NCI-H2107 treated with DMSO at 0.1 percent for 48 hours (cell line): ENCODE measurements around the gene CADPS2.
"Not testable (repeated sequence)": the region's sequence is repeated elsewhere in the genome, so short reads cannot be mapped to it uniquely, and the experiment has no call there.

Source experiments
- DNase-seq: peaks from one replicate; lab custom pipeline; 2025; ENCODE audit not compliant: unreplicated experiment; lab: John Stamatoyannopoulos, UW

CADPS2 gene

DNA sequence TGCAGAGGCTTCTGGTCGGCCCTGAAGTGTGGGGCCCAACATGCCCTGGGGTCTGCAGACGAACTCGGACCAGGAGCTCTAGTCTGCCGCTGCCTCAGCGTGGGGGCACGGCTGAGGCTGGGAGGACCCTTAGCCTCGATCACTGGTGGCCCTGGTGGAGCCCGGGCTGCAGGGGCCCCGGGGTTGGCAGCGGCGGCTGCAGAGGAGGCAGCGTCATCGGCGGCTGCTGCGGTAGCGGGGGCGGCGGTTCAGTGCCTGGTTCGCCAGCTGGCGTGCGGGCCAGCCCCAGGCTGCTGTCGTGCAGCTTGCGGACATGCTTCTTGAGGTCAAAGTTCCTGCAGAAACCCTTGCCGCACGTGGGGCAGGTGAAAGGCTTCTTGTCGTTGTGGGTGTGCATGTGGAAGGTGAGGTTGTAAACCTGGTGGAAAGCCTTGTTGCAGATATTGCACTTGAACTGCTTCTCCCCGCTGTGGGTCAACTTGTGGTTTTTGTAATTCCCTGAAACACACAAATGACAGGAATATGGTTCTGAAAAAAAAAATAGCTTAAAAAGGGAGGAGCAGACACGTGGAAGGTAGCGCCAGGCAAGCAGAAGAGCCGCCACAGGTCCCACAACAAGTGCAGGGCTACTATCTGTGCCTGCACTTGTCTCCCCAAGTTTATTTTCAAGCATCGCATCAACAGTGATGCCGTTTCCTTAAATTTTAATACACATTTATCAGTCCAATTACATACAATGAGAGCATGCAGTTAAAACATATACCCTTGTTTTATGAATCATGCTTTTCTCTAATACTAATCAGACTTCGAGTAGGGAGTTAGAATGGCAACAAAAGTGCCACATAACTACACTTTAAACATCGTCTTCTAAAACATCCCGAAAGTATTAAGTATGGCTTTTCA is 584.2 kb downstream of the CADPS2 start:
- DNase-seq = no peak

DNA sequence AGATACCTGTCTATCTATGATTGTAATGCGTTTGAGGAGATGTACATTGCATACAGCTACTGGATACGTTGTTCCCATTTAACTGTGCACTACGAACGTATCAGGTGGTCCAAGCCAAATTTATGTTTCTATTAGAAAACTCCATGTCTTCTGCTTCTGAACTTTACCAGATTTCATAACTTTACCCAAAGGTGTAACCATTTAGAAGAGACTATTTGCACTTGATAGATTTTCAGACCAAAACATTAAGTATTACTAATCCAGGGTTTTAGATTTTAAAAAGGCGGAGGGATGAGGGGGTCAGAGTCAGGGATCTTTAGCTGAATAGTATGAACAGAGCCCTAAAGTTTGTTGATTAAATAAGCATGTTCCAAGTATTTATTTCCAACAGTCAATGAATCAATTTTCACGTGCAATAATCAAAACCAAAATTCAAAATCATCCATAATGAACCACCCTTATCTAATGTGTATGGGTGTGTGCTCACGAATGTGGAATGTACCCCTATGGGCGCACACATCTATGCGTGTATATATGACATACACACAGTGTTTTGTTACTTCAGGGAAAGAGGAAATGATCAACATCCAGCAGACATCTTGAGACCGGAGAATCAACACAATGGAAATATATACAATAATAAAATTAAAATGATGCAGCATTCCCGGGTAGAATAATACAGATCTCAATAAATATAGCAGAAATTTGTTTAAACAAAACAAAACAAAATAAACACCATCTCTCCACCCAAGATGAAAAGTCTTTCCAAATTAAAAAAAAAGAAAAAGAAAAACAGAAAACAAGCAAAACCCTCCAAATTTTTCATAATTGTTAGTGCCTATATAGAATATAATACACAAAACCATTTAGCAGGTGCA is 585.1 kb downstream of the CADPS2 start:
- DNase-seq = no peak

DNA sequence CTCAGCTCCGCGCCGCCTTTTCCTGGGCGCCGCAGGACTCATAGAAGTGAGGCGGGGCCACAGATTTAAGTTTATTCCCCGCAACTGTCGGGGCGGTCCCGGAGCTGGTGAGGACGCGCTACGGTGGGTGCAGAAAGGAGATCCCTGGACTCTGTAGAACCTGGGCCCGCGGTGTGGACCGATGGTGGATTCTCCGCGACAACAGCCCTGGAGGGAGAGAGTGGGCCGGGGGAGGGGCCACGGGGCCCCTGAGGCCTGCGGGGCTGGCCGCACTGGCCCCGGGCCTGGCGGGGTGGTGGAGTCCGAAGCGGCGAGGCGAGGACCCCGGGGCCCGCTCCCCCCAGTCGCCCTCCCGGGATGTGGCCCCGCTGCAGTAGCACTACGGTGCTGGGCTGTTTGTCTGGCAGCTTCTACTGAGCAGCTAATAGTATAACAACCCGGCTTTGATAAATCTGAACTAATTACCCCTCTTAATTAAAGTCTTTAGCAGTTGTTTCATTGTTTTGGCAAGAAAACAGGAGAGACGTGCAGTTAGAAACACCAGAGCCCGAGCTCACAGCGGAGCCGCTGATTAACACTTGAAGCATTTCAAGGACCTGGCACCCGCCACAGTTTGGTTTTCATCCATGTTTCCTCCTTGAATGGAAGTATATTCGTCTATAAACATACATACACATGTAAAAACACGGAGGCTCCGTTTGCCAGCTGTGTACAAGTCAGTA is 585.9 kb downstream of the CADPS2 start:
- no peak for DNase-seq

DNA sequence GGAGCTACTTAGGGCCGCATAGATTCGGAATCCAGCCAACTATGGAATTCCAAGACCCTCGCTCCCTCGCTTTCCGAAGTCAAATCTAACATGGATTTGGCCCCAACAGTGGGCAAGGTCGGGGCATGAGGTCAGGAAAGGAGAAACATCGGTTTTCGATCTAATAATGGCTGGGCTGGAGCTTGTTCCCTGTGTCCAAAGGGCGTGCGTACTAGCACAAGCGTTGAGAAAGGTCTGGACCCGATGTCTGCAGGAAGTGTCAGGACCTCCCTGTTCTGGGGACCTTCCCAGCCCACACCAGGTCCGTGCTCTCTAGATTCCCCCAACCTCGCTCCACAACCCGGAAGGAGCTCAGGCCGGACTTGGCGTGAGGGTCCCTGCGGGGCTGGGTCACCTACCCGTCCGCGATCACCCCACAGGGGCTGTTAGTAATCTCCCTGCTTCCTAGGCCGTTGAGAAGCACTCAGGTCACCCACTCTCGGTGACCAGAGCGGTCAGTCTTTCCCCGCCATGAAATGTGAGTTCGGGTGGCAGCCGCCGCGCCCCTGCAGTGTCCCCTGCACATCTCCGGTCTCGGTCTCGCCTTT is 586.5 kb downstream of the CADPS2 start:
- DNase-seq = no peak

DNA sequence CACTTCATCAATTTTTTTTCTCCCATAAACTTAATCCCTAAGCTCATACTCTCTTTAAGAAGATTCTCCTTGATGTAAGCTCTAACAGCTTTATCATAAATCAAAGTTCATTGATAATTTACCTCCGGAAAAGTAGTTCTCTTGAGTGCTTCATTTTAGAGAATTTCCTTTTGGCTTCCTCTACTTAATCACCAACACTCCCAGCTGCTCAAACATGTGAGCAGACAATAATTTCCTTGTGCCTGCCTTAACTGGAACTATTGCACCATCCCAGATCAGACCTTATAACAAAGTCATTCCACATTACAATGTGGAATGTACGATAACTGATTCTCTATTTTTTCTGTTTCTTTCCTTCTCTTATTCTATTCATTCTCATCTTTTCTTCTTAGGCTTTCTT is 587.6 kb downstream of the CADPS2 start:
- no peak for DNase-seq

- DNase-seq = no peak
Observed at GRCh38 chr7:122298131-122298530, 588.1 kb downstream of the CADPS2 start.

- DNase-seq = no peak
Observed at GRCh38 chr7:122291189-122291588, 595.1 kb downstream of the CADPS2 start.

GRCh38 chr7:122290476-122290875 is 595.8 kb downstream of the CADPS2 start:
- no peak for DNase-seq

GRCh38 chr7:122289426-122289825 is 596.8 kb downstream of the CADPS2 start:
- no peak for DNase-seq

DNA sequence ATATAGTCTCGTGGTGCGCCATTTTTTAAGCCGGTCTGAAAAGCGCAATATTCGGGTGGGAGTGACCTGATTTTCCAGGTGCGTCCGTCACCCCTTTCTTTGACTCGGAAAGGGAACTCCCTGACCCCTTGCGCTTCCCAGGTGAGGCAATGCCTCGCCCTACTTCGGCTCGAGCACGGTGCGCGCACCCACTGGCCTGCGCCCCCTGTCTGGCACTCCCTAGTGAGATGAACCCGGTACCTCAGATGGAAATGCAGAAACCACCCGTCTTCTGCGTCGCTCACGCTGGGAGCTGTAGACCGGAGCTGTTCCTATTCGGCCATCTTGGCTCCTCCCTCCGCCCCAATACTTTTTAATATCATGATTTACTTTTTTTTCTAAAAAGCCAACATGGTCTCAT is 601.7 kb downstream of the CADPS2 start:
- DNase-seq = not testable (repeated sequence)

DNA sequence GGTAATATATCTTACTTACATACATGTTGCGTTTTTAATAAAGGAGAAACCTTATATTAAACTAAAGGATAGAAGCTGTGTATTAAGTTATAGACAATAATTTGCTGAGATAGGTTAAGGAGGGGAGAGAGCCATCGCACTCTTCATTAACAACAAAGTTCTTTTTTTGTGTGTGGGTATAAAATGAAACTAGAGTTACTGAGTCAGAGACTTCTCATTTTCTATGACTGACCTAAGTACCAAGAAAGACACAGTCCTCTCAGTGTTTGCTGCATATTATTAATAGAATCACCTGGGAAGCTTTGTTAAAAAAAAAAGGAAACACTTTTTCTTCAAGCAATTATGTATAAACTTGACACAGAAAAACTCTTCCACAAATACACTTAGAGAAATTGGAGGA is 613.1 kb downstream of the CADPS2 start:
- DNase-seq = no peak

- no peak for DNase-seq
Observed at GRCh38 chr7:122269241-122269640, 617.0 kb downstream of the CADPS2 start.
